NAMALWA (cell line): ENCODE measurements around the gene GLOD4.
"Not testable (repeated sequence)": the region's sequence is repeated elsewhere in the genome, so short reads cannot be mapped to it uniquely, and the experiment has no call there.

Experiments used
- DNase-seq: peaks from one replicate; pipeline ENCODE4 v3.0.0-alpha.2; 2015; ENCODE audit warnings: low spot score

Gene GLOD4, protein sequence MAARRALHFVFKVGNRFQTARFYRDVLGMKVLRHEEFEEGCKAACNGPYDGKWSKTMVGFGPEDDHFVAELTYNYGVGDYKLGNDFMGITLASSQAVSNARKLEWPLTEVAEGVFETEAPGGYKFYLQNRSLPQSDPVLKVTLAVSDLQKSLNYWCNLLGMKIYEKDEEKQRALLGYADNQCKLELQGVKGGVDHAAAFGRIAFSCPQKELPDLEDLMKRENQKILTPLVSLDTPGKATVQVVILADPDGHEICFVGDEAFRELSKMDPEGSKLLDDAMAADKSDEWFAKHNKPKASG

GRCh38 chr17:781805-782731 is at the start of gene GLOD4, which contains the start of gene MRM3:
Gene GLOD4 (minus strand): TSS chr17:782280. CDS start chr17:782255, 25 bp downstream.
Gene MRM3 (plus strand): TSS chr17:782353. CDS start chr17:782379, 26 bp downstream.
- DNase-seq = peak; percentile 86

- no peak for DNase-seq
Measured at GRCh38 chr17:830950-831349, 48.9 kb upstream of the GLOD4 start.

DNA sequence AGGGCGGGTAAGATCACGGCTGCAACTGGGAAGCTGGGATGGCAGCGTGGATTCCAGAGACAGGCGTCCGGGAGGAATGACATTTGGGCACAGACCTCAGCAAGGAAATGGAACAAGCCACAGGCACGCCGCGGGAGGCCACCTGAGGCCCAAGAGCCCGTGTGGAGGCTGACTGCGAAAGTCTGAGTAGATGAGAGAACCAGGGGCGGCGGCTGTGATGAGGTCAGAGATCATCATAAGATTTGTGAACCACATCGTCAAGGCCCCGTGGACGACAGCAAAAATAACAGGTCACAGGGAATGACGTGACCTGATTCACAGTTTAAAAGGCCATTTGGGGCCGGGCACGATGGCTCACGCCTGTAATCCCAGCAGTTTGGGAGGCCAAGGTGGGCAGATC is 48.3 kb upstream of the GLOD4 start:
- no peak for DNase-seq

- DNase-seq = not testable (repeated sequence)
Measured at GRCh38 chr17:829614-830013, 47.5 kb upstream of the GLOD4 start.

GRCh38 chr17:828761-829160 is 46.7 kb upstream of the GLOD4 start:
- no peak for DNase-seq

DNA sequence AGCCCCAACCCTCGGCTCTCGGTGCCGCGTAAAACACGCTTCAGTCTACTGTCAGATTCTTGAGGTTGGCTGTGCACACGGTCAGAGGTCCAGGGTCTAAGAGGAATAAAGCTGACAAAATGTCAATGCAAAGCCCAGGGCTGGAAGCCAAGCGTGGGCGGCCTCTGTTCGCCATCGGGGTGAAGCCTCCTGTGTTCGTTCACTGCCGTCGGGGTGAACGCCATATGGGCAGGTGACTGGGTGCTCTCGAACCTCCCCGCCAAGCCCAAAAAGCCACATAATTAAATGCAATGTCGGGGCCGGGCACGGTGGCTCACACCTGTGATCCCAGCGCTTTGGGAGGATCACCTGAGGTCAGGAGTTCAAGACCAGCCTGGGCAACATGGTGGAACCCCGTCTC is 44.7 kb upstream of the GLOD4 start:
- no peak for DNase-seq

GRCh38 chr17:825216-825615 is 43.1 kb upstream of the GLOD4 start:
- no peak for DNase-seq

DNA sequence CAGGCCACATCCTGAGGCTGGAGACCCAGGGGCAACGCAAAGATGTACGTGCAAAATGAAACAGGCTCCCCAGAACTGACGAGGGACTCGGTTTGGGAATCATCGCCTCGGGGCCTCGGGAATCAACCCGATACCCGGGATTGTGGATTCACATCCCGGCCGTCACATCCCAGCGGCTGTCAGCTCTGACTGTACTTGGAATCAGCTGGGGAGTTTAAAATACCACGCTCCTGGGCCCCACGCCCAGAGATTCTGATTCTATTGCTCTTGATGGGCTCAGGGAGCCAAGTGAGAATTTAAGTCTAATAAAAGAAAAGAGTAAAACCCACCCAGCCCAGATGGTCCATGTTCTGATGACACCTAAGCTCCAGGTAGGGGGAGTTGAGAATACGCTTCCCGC is 42.3 kb upstream of the GLOD4 start:
- DNase-seq = no peak

GRCh38 chr17:823501-823902 is 41.4 kb upstream of the GLOD4 start:
- no peak for DNase-seq

DNA sequence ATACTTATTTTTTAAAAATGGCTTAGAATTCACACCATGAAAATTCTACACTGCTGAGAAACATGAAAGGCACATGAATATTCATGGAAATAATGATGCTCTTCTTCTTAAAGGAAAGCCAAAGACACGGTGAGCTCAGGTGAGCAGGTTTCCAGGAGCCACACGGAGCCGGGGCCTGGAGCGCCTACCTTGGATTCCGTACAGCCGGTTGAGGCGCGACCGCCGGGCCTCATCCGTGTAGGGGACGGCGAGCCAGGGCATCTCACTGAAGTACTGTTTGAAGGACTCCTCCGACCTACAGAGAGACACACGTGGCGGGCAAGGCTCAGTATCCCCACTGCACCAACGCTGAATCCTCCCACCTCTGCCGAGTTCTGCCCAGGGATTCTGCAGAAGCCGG is 37.2 kb upstream of the GLOD4 start:
- DNase-seq = no peak

DNA sequence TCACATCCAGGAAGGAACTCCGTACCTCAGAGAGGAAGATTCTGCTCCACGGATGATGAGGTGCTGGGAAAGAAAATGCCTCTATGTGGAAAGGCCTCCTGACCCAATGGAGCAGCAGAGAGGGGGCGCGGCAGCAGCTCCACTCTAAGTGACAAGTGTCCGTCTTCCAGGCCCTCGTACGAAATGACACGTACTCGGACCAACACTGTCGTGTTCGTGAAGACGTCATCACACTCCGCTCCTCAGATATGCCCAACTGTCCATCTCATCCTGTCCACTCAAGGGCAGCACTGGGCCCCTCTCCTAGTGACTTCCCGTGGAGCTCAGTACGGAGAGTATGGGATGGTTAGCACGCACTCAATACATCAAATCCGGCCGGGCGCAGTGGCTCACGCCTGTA is 32.3 kb upstream of the GLOD4 start:
- DNase-seq = no peak

DNA sequence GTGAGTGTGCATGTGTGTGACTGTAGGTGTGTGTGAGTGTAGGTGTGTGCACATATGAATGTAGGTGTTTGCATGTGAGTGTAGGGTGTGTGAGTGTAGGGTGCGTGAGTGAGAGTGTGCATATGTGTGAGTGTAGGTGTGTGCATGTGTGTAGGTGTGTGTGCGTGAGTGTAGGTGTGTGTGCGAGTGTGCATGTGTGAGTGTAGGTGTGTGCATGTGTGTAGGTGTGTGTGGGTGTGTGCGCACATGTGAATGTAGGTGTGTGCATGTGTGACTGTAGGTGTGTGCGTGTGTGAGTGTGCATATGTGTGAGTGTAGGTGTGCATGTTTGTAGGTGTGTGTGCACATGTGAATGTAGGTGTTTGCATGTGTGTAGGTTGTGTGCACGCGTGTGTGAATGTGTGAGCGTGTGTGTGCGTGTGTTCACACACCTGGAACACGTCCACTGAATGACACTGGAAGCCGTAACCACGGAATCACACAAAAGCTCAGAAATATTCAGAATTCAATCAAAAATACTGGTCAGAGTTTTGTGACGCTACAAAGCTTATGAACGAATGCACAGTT is 30.6 kb upstream of the GLOD4 start:
- DNase-seq = no peak

DNA sequence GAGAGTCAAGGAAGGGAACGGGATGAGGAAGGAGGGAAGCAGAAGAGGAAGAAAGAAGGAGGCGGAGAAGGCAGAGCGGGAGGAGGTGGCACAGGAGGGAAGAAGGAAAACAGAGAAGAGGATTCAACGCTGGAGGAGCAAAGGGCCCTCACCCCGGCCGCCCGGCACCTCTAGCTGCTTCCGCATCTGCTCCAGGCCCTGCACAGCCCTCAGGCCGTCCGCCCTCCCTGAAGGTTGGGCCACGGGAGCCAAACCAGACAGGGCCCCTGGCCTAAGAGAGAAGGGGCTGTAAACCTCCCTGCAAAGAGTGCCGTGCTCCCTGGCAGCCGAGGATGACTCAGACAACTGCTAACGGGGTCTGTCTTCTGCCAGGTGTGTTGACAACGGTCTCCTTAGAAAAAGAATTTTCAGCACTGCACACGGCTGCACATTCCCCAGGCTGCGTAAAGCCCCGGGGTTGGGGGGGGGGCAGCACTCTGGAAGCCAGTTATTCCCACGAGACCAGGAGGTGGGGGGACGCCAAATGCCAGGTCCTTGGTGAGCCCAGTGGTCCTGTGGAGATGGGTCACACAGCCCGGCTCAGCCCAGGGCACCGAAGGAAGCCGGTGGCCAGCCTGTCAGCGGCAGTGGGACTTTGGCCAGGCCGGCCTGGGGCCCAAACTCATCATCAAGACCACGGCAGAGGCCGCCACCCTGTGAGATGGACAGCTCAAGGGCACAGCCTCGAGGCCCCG is 29.1 kb upstream of the GLOD4 start:
- DNase-seq = no peak

DNA sequence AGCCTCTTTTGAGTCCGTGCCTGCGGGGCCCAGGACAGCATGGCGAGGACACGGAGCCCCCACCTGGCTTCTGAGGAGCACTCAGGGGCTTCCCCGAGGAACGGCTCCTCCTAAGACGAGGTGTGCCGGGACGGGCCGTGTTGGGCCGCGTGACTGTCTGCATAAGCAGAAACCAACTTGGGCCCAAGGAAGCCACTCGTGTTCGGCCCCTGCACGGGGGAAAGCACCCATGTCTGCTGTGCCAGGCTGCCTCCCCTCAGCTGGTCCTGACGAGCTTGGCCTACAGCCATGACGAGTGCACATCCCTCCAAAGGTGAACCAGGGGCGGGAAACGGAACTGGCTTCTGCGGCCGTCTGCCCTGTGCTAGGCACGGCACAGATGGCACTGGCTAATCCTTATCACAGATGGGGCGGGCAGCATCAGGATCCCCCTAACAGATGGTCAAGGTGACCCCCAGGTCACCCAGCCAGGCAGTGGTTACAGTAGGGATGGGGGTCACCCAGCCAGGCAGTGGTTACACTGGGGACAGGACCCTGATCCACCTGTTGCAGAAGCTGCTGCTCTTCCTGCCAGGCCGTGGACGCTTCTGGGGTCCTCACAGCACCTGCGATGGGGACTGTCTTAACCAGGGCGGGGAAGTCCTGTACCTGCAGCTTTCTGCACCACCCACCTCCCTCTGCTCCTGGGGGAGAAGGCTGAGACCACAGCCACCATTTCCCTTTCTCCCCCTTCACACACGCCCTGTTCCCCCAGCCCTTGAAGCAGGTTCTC is 25.6 kb upstream of the GLOD4 start:
- DNase-seq = no peak

GRCh38 chr17:806781-807522 is 24.9 kb upstream of the GLOD4 start:
- no peak for DNase-seq

DNA sequence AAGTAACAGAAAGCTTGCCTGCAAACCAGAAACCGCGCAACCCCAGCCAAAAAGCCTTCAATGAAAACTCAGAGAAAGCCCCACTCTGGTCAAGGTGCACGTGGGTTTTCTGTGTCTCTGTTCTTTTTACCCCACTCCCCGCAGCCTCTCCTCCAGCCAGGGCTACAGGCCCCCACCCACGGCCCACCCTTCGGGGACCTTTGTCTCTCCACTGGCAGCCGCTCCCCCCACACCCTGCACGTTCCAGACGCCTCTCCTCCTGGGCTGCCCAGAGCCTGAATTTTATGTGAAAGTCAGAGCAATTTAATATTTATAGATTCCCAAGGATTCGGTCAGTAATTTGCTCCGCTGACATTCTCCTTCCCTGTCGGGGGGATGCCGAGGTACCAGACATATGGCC is 24.3 kb upstream of the GLOD4 start:
- DNase-seq = no peak

- DNase-seq = not testable (repeated sequence)
Measured at GRCh38 chr17:805886-806285, 23.8 kb upstream of the GLOD4 start.

DNA sequence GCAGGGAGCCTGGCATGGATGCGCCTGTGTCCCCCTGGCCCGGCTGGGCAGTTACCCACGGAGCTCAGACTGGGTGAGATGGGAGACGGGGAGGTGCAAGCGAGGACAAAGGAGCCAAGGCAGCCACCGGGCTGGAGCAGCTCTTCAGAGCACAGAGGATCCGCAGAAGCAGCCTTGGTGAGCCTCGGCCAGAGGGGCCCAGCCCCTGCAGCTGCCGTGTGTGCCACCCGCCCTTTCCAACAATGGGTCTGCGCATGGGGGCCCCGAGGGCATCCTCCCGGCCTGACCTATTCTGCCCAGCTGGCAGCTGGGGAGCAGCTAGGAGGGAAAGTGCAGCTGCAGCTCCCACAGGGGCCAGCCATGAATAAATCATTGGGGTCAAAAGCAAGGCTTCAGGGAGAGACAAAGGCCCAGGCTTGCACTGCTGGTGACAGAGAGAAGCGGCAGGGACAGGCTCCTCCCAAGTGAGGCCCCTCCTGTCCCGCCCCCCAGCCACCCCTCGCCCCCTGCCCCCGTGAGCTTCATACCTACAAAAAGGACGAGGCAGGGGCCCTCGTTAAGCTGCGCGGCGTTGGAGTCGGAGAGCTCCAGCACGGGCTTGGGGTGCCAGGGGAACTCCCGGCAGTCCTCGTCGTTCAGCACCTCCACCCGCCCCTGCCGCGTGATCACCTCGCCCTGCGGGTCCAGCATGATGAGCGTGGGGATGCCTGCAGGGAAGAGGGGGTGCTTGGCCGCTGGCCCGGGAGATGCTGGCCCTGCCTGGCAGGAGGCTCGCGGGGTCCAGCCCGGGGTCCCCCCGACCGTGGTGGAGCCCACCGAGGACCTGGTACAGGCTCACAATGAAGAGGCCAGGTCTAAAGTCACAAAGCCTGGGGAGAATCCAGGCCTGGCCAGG is 22.7 kb upstream of the GLOD4 start:
- DNase-seq = no peak
